ENCODE data around the gene CECR2. TPM values are rescaled to one million over a fixed set of nuclear protein-coding genes. Genes with fewer than 3 reads are reported as not detected.

The CECR2 gene
- total and polyA plus RNA-seq, 2 donors from 2014 or later = 0.58 to 3.4 TPM

DNA sequence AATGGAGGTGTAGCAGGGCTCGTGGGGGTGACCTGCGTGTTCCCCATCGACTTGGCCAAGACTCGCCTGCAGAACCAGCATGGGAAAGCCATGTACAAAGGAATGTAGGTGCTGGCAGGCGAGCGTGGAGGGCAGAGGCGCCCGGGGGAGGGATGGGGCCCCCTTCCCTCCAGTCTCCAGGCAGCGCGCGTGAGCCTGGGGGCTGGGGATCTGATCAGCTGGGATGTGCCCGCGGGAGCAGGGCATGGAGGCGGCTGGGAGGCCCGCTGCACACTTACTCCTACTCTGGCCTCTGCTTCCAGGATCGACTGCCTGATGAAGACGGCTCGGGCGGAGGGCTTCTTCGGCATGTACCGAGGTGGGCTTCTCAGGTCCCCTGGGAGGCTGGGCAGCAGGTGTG, 211.8 kb downstream of the CECR2 start:
- intact Hi-C loops (cut with DNase I) = no loop called here
- no peaks in the 10 kb centered on the region for H3K36me3 ChIP-seq (ENCODE audit: control insufficient read depth in 2 of 3, insufficient read depth in 3 of 3, low read length in 3 of 3)
- H3K4me1 ChIP-seq (ENCODE audit: control insufficient read depth in 2 of 3, insufficient read depth in 2 of 3, low read depth in 1 of 3, low read length in 3 of 3) = no peaks in the 10 kb centered on the region
- no peak overlapping the region for H3K27ac ChIP-seq (ENCODE audit: low read depth in 2 of 2, low read length in 2 of 2)
- TF ChIP-seq, protein P1, sequence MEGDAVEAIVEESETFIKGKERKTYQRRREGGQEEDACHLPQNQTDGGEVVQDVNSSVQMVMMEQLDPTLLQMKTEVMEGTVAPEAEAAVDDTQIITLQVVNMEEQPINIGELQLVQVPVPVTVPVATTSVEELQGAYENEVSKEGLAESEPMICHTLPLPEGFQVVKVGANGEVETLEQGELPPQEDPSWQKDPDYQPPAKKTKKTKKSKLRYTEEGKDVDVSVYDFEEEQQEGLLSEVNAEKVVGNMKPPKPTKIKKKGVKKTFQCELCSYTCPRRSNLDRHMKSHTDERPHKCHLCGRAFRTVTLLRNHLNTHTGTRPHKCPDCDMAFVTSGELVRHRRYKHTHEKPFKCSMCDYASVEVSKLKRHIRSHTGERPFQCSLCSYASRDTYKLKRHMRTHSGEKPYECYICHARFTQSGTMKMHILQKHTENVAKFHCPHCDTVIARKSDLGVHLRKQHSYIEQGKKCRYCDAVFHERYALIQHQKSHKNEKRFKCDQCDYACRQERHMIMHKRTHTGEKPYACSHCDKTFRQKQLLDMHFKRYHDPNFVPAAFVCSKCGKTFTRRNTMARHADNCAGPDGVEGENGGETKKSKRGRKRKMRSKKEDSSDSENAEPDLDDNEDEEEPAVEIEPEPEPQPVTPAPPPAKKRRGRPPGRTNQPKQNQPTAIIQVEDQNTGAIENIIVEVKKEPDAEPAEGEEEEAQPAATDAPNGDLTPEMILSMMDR (IDR thresholded peaks at IDR 0.05; ENCODE audit: borderline replicate concordance, extremely low read depth, insufficient read depth) = no peak
- FAIRE-seq (no peak), DNase-seq (peak in 2 of 5 donors; percentile 36 to 60)
- H3K4me3 ChIP-seq (ENCODE audit: low read length in 3 of 3) = no peak overlapping the region
- H3K9ac ChIP-seq (ENCODE audit: low read length in 3 of 3) = no peak overlapping the region
- H3K27me3 ChIP-seq (ENCODE audit: control insufficient read depth, insufficient read depth, low read length) = no peaks in the 10 kb centered on the region
- no peaks in the 10 kb centered on the region for H3K9me3 ChIP-seq (ENCODE audit: control insufficient read depth in 2 of 3, insufficient read depth in 1 of 3, low read length in 3 of 3)

DNA sequence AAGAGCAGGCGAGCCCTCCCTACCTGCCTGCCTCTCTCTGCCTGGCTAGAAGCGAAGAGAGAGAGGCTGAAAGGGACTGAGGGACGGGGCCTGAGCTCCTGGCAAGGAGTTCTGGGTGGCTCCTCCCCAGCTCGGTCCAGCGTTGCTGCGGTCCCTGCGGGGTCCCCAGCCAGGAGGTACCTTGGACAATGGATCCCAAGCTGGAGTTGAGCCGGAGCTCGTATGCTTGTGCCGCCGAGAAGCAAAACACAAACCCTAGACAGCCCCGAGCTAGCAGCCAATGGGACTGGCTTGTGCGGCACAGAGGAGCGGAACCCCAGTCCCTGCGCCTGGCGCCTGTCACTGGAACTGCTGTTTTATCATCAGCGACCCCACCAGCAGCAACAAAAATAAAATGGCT, 212.4 kb downstream of the CECR2 start:
- no peaks in the 10 kb centered on the region for H3K9me3 ChIP-seq (ENCODE audit: control insufficient read depth in 2 of 3, insufficient read depth in 1 of 3, low read length in 3 of 3)
- TF ChIP-seq, protein P1 (IDR thresholded peaks at IDR 0.05; ENCODE audit: borderline replicate concordance, extremely low read depth, insufficient read depth) = no peak
- no peaks in the 10 kb centered on the region for H3K27me3 ChIP-seq (ENCODE audit: control insufficient read depth, insufficient read depth, low read length)
- DNase-seq (peak in 1 of 5 donors; percentile 57), FAIRE-seq (no peak)
- no peak overlapping the region for H3K4me3 ChIP-seq (ENCODE audit: low read length in 3 of 3)
- intact Hi-C loops (cut with DNase I) = no loop called here
- no peak overlapping the region for H3K27ac ChIP-seq (ENCODE audit: low read depth in 2 of 2, low read length in 2 of 2)
- no peaks in the 10 kb centered on the region for H3K36me3 ChIP-seq (ENCODE audit: control insufficient read depth in 2 of 3, insufficient read depth in 3 of 3, low read length in 3 of 3)
- H3K4me1 ChIP-seq (ENCODE audit: control insufficient read depth in 2 of 3, insufficient read depth in 2 of 3, low read depth in 1 of 3, low read length in 3 of 3) = no peaks in the 10 kb centered on the region
- H3K9ac ChIP-seq (ENCODE audit: low read length in 3 of 3) = no peak overlapping the region

DNA sequence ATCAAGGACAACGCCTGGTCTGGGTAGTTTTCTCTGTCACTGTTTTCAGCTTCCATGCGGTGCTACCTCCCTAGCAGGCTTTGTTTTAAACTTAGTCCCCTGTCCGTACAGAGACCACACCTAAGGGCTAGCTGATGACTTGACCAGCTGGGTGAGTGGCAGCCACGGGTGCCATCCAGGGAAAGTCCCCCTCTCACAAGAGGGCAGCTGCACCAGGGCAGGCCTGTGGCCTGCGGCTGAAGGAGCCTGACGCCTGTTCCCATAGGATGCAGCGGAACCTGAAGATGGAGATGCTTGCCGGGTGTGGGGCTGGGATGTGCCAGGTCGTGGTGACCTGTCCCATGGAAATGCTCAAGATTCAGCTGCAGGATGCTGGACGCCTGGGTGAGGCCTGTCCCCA, 213.9 kb downstream of the CECR2 start:
- intact Hi-C loops (cut with DNase I) = no loop called here
- TF ChIP-seq, protein P1 (IDR thresholded peaks at IDR 0.05; ENCODE audit: borderline replicate concordance, extremely low read depth, insufficient read depth) = no peak
- no peak overlapping the region for H3K4me3 ChIP-seq (ENCODE audit: low read length in 3 of 3)
- H3K9me3 ChIP-seq (ENCODE audit: control insufficient read depth in 2 of 3, insufficient read depth in 1 of 3, low read length in 3 of 3) = no peaks in the 10 kb centered on the region
- DNase-seq (no peak), FAIRE-seq (no peak)
- no peaks in the 10 kb centered on the region for H3K4me1 ChIP-seq (ENCODE audit: control insufficient read depth in 2 of 3, insufficient read depth in 2 of 3, low read depth in 1 of 3, low read length in 3 of 3)
- H3K36me3 ChIP-seq (ENCODE audit: control insufficient read depth in 2 of 3, insufficient read depth in 3 of 3, low read length in 3 of 3) = no peaks in the 10 kb centered on the region
- H3K9ac ChIP-seq (ENCODE audit: low read length in 3 of 3) = no peak overlapping the region
- H3K27me3 ChIP-seq (ENCODE audit: control insufficient read depth, insufficient read depth, low read length) = no peaks in the 10 kb centered on the region
- no peak overlapping the region for H3K27ac ChIP-seq (ENCODE audit: low read depth in 2 of 2, low read length in 2 of 2)

DNA sequence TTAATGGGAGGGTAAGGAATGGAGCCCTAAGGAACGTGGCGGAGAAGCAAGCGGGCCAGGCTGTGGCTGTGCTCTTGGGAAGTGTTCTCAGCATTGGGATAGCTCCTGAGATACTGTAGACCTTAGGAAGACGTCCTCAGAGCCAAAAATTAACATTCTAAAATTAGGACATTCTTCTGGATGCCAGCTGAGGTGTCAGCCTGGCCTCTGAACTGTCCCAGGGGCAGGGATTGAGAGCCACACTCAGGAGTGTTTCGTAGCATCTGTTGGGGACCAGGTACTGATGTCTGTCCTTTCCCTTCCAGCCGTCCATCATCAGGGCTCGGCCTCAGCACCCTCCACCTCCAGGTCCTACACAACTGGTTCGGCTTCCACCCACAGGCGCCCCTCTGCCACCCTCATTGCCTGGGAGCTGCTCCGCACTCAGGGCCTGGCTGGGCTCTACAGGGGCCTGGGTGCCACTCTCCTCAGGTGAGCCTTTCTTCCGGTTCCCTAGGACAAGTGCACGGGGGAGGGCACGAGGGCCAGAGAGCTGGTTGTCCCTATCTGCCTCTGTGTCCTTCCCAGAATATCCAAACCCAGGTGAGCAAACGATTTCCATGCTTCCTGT, 217.7 kb downstream of the CECR2 start:
- Histone ChIP-seq H3K27me3 (ENCODE audit: control insufficient read depth, insufficient read depth, low read length) (no peaks in the 10 kb centered on the region), H3K9me3 (ENCODE audit: control insufficient read depth in 2 of 3, insufficient read depth in 1 of 3, low read length in 3 of 3) (no peaks in the 10 kb centered on the region), H3K4me1 (ENCODE audit: control insufficient read depth in 2 of 3, insufficient read depth in 2 of 3, low read depth in 1 of 3, low read length in 3 of 3) (no peaks in the 10 kb centered on the region), H3K36me3 (ENCODE audit: control insufficient read depth in 2 of 3, insufficient read depth in 3 of 3, low read length in 3 of 3) (peaks cover 0 to 17% (median 9%) of the 10 kb centered on the region in 3 donors), H3K4me3 (ENCODE audit: low read length in 3 of 3) (no peak overlapping the region), H3K9ac (ENCODE audit: low read length in 3 of 3) (no peak overlapping the region), H3K27ac (ENCODE audit: low read depth in 2 of 2, low read length in 2 of 2) (no peak overlapping the region)
- DNase-seq (no peak), FAIRE-seq (no peak)
- intact Hi-C loops (cut with DNase I) = no loop called here
- TF ChIP-seq, protein P1 (IDR thresholded peaks at IDR 0.05; ENCODE audit: borderline replicate concordance, extremely low read depth, insufficient read depth) = no peak
